ENCODE results near the gene AP3B1. TPM values are rescaled to one million over a fixed set of nuclear protein-coding genes. Genes with fewer than 3 reads are reported as not detected.

Gene AP3B1
- total RNA-seq, 1 donor from 2014 or later: 14.3 TPM

DNA sequence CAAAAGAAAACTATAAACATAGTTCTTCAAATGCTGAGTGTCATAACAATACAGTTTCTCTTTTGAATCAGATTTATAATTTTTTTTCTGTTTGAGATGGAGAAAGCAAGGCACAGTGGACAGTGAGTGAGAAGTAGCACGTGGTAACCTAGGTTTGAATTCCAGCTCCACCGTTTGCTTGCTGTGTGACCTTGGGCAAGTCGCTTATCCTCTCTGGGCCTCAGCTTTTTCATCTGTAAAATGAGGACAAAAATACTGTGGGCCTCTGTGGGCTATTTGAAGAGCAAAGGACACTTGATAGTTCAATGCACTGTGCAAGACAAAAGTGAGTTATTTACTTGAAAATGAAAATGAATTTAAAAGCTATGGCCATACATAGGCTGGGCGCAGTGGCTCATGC is 330.7 kb downstream of the AP3B1 start:
- Mint-ChIP-seq H3K9me3 (ENCODE audit: unreplicated experiment) (no peaks in the 10 kb centered on the region), H3K4me3 (ENCODE audit: unreplicated experiment) (no peak overlapping the region), H3K27ac (ENCODE audit: unreplicated experiment) (no peak overlapping the region), H3K36me3 (ENCODE audit: unreplicated experiment) (no peaks in the 10 kb centered on the region), H3K4me1 (ENCODE audit: low read depth, unreplicated experiment) (peaks cover 3% of the 10 kb centered on the region), H3K27me3 (ENCODE audit: unreplicated experiment) (peaks cover 4% of the 10 kb centered on the region)
- TF ChIP-seq, protein P1, sequence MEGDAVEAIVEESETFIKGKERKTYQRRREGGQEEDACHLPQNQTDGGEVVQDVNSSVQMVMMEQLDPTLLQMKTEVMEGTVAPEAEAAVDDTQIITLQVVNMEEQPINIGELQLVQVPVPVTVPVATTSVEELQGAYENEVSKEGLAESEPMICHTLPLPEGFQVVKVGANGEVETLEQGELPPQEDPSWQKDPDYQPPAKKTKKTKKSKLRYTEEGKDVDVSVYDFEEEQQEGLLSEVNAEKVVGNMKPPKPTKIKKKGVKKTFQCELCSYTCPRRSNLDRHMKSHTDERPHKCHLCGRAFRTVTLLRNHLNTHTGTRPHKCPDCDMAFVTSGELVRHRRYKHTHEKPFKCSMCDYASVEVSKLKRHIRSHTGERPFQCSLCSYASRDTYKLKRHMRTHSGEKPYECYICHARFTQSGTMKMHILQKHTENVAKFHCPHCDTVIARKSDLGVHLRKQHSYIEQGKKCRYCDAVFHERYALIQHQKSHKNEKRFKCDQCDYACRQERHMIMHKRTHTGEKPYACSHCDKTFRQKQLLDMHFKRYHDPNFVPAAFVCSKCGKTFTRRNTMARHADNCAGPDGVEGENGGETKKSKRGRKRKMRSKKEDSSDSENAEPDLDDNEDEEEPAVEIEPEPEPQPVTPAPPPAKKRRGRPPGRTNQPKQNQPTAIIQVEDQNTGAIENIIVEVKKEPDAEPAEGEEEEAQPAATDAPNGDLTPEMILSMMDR (IDR thresholded peaks at IDR 0.05; ENCODE audit: partially characterized antibody, unreplicated experiment): no peak
- DNase-seq: no peak

DNA sequence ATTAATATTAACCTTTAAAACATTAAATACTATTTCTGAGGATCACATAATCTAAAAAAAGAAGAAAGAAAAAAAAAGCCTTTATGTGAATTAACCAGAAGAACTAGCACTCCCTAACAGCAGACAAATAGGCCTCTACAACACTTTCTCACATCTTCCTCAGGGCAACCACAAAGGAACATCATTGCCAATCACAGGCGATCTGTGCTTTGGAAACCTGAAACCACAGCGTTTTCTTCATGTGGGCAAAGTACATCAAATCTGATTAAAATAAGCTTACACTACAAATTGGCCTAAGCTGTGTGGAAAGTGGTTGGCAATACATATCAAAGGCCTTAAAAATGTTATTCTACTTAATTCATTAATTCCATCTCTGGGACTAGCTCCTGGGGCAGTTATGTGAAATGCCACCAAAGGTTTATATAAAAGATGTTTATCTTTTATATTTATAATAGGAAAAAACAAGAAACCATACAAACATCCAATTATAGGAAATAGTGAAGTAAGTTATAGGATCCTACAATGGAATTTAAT is 333.6 kb downstream of the AP3B1 start:
- H3K27me3 Mint-ChIP-seq (ENCODE audit: unreplicated experiment): peaks cover 7% of the 10 kb centered on the region
- H3K9me3 Mint-ChIP-seq (ENCODE audit: unreplicated experiment): peaks cover 2% of the 10 kb centered on the region
- peaks cover 8% of the 10 kb centered on the region for H3K4me1 Mint-ChIP-seq (ENCODE audit: low read depth, unreplicated experiment)

DNA sequence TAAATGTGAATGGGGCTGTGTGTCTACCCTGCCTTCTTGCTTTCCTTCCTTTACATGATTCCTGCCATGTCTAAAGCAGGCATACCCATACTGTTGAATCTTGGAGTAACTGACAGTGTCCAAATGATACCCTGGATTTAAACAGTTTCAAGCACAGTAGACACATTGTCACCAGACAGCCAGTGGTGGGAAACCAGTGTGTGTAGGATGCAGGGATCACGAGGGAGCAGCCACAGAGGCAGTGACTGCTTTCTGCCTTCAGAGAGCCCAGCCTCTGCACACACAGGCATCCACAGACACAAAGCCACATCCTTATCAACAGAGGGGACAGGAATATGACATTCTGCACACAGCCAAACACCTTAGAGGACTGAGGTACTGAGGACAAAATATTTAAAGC is 334.2 kb downstream of the AP3B1 start:
- H3K27me3 Mint-ChIP-seq (ENCODE audit: unreplicated experiment): peaks cover 7% of the 10 kb centered on the region
- TF ChIP-seq, protein P1 (IDR thresholded peaks at IDR 0.05; ENCODE audit: partially characterized antibody, unreplicated experiment): no peak
- H3K4me1 Mint-ChIP-seq (ENCODE audit: low read depth, unreplicated experiment): peaks cover 8% of the 10 kb centered on the region
- no peaks in the 10 kb centered on the region for H3K36me3 Mint-ChIP-seq (ENCODE audit: unreplicated experiment)
- H3K4me3 Mint-ChIP-seq (ENCODE audit: unreplicated experiment): no peak overlapping the region
- no peak for DNase-seq
- H3K27ac Mint-ChIP-seq (ENCODE audit: unreplicated experiment): no peak overlapping the region
- H3K9me3 Mint-ChIP-seq (ENCODE audit: unreplicated experiment): peaks cover 2% of the 10 kb centered on the region

More for the DNA sequence above, 333.6 kb downstream of the AP3B1 start:
- no peak for DNase-seq
- no peaks in the 10 kb centered on the region for H3K36me3 Mint-ChIP-seq (ENCODE audit: unreplicated experiment)
- no peak overlapping the region for H3K27ac Mint-ChIP-seq (ENCODE audit: unreplicated experiment)
- TF ChIP-seq, protein P1 (IDR thresholded peaks at IDR 0.05; ENCODE audit: partially characterized antibody, unreplicated experiment): no peak
- no peak overlapping the region for H3K4me3 Mint-ChIP-seq (ENCODE audit: unreplicated experiment)

DNA sequence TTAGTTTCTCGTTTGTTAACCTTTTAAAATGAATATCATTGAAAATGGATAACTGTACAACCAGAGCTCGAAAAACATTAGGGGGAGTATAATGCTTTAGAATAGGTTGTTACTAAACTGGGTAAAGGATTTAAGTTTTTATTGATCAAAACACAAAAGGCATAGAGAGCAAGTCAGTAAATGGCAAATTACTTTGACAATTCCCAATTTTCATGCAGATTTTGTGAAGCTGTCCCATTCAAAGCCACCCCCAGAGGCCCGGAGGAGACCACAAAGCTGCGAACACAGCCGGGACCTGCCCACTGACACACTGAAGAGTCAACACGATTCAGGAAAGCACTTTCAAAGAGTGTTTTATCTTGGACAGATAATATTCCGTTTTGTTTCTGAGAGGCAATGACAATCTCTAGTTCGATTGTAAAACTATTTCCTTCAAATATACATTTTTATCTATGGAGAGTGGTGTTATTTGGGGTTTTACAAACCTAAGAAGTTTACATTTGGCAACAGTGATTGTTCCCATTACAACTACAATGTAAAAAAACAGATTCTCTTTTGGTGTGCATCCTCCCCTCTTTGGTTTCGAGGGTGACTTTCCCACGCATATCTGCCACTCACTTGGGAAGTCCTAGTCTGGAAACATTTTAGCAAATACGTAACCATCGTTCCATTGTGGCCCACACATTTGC is 335.7 kb downstream of the AP3B1 start:
- TF ChIP-seq, protein P1 (IDR thresholded peaks at IDR 0.05; ENCODE audit: partially characterized antibody, unreplicated experiment): no peak
- DNase-seq: no peak
- H3K27me3 Mint-ChIP-seq (ENCODE audit: unreplicated experiment): peaks cover 7% of the 10 kb centered on the region
- peaks cover 2% of the 10 kb centered on the region for H3K9me3 Mint-ChIP-seq (ENCODE audit: unreplicated experiment)
- no peak overlapping the region for H3K27ac Mint-ChIP-seq (ENCODE audit: unreplicated experiment)
- H3K36me3 Mint-ChIP-seq (ENCODE audit: unreplicated experiment): no peaks in the 10 kb centered on the region
- peaks cover 8% of the 10 kb centered on the region for H3K4me1 Mint-ChIP-seq (ENCODE audit: low read depth, unreplicated experiment)
- H3K4me3 Mint-ChIP-seq (ENCODE audit: unreplicated experiment): peak overlapping the region; percentile 55

DNA sequence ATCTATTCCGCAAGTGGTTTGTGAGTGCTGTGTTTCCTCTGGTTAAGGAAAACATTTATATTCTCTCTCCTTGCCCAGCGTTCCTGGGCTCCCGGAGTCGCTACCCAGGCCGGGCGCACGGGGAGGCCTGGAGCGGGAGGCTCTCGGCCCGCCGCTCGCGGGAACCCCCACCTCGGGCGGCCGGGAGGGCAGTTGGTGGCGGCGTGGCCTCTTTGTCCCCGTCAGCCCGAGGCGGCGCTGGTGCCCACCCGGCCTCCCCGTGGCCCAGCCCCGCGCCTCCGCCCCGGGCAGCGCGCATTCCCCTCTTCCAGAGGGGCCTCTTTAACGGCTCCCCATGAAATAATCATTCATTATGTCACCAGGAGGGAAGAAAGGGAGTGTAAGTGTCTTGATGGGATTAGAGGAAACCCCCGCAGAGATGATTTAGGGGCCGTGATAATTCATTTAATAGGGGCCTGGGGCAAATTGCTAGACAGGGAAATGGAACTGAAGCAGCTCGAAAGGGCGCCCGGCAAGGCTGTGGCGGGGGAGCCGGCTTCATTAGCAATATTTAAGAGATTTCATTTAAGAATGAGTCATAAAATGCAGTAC is 336.5 kb downstream of the AP3B1 start:
- no peak overlapping the region for H3K27ac Mint-ChIP-seq (ENCODE audit: unreplicated experiment)
- TF ChIP-seq, protein P1 (IDR thresholded peaks at IDR 0.05; ENCODE audit: partially characterized antibody, unreplicated experiment): no peak
- H3K27me3 Mint-ChIP-seq (ENCODE audit: unreplicated experiment): peaks cover 5% of the 10 kb centered on the region
- DNase-seq: peak; percentile 52
- peak overlapping the region; percentile 55 for H3K4me3 Mint-ChIP-seq (ENCODE audit: unreplicated experiment)
- H3K9me3 Mint-ChIP-seq (ENCODE audit: unreplicated experiment): peaks cover 2% of the 10 kb centered on the region
- H3K36me3 Mint-ChIP-seq (ENCODE audit: unreplicated experiment): no peaks in the 10 kb centered on the region
- peaks cover 8% of the 10 kb centered on the region for H3K4me1 Mint-ChIP-seq (ENCODE audit: low read depth, unreplicated experiment)

Data from glutamatergic neuron (in vitro differentiated cells).